ENCODE measurements around the gene GMPS. TPM values are rescaled to one million over a fixed set of nuclear protein-coding genes. Genes with fewer than 3 reads are reported as not detected.
"Not testable (repeated sequence)": the region's sequence is repeated elsewhere in the genome, so short reads cannot be mapped to it uniquely, and the experiment has no call there.

Gene GMPS
- total RNA-seq, 1 donor from 2014 or later: 82.3 TPM

DNA sequence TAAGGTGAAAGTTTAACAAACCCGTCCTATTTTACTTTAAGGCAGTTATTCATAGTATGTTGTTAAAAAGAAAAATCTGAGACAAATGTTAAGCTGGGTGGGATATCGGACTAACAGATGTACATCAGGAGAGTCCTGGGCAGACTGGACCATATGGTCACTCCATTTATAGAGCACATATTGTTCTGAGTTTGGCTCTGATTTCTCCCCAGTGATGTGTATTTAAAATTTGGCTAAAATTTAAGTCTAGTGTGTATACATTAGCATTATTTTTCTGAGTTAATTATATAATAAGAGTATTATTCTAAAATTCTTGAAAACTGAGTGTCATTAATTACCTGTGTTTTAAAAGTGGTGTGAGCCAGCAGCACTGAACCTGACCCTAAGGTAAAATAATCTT lies 6.1 kb downstream of the GMPS start:
- Mint-ChIP-seq H3K4me1 (ENCODE audit: low read depth, unreplicated experiment) (peaks cover 37% of the 10 kb centered on the region), H3K27ac (ENCODE audit: unreplicated experiment) (peak overlapping the region; percentile 97), H3K4me3 (ENCODE audit: unreplicated experiment) (peak overlapping the region; percentile 74), H3K9me3 (ENCODE audit: unreplicated experiment) (peaks cover 13% of the 10 kb centered on the region), H3K27me3 (ENCODE audit: unreplicated experiment) (peaks cover 6% of the 10 kb centered on the region), H3K36me3 (ENCODE audit: unreplicated experiment) (no peaks in the 10 kb centered on the region)
- DNase-seq: no peak
- TF ChIP-seq, protein P1, sequence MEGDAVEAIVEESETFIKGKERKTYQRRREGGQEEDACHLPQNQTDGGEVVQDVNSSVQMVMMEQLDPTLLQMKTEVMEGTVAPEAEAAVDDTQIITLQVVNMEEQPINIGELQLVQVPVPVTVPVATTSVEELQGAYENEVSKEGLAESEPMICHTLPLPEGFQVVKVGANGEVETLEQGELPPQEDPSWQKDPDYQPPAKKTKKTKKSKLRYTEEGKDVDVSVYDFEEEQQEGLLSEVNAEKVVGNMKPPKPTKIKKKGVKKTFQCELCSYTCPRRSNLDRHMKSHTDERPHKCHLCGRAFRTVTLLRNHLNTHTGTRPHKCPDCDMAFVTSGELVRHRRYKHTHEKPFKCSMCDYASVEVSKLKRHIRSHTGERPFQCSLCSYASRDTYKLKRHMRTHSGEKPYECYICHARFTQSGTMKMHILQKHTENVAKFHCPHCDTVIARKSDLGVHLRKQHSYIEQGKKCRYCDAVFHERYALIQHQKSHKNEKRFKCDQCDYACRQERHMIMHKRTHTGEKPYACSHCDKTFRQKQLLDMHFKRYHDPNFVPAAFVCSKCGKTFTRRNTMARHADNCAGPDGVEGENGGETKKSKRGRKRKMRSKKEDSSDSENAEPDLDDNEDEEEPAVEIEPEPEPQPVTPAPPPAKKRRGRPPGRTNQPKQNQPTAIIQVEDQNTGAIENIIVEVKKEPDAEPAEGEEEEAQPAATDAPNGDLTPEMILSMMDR (IDR thresholded peaks at IDR 0.05; ENCODE audit: partially characterized antibody, unreplicated experiment): no peak

DNA sequence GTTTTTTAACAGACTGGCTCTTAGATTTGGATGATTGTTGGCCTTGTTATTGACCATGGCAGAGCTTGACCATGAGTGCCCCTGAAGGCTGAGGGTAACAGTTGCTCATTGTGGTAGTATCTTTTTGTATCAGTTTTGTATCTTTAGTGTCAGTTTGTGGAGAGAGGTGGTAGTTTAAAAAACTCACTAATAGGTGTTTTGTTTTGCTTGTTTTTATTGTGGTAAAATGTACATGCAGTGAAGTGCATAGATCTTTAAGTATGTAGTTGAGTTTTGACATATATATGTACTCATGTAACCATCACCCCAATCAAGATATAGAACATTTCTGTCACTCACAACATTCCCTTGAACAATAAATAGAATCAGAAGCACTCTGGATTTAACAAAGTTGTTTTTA lies 9.8 kb downstream of the GMPS start:
- H3K27me3 Mint-ChIP-seq (ENCODE audit: unreplicated experiment): peaks cover 3% of the 10 kb centered on the region
- TF ChIP-seq, protein P1 (IDR thresholded peaks at IDR 0.05; ENCODE audit: partially characterized antibody, unreplicated experiment): no peak
- peaks cover 9% of the 10 kb centered on the region for H3K9me3 Mint-ChIP-seq (ENCODE audit: unreplicated experiment)
- no peak overlapping the region for H3K27ac Mint-ChIP-seq (ENCODE audit: unreplicated experiment)
- no peak overlapping the region for H3K4me3 Mint-ChIP-seq (ENCODE audit: unreplicated experiment)
- H3K4me1 Mint-ChIP-seq (ENCODE audit: low read depth, unreplicated experiment): peaks cover 40% of the 10 kb centered on the region
- DNase-seq: no peak
- no peaks in the 10 kb centered on the region for H3K36me3 Mint-ChIP-seq (ENCODE audit: unreplicated experiment)

DNA sequence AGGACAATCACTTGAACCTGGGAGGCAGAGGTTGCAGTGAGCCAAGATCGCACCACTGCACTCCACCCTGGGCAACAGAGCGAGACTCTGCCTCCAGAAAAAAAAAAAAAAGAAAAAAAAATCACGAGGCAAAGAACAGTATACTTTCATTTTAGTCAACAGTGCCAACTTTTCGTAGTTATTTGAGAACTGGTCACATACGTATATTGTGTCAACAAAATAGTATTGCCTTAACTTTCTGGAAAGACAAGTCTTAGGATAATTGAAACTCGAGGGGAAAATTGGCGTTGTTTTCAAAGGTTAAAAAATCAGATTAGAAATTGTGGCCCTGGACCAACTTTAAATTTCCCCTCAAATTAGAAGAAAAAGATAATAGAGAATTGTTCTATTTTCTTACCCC lies 13.8 kb downstream of the GMPS start:
- no peak overlapping the region for H3K4me3 Mint-ChIP-seq (ENCODE audit: unreplicated experiment)
- peaks cover 17% of the 10 kb centered on the region for H3K4me1 Mint-ChIP-seq (ENCODE audit: low read depth, unreplicated experiment)
- DNase-seq: no peak
- no peaks in the 10 kb centered on the region for H3K9me3 Mint-ChIP-seq (ENCODE audit: unreplicated experiment)
- TF ChIP-seq, protein P1 (IDR thresholded peaks at IDR 0.05; ENCODE audit: partially characterized antibody, unreplicated experiment): no peak
- H3K27me3 Mint-ChIP-seq (ENCODE audit: unreplicated experiment): no peaks in the 10 kb centered on the region
- no peaks in the 10 kb centered on the region for H3K36me3 Mint-ChIP-seq (ENCODE audit: unreplicated experiment)
- H3K27ac Mint-ChIP-seq (ENCODE audit: unreplicated experiment): no peak overlapping the region

DNA sequence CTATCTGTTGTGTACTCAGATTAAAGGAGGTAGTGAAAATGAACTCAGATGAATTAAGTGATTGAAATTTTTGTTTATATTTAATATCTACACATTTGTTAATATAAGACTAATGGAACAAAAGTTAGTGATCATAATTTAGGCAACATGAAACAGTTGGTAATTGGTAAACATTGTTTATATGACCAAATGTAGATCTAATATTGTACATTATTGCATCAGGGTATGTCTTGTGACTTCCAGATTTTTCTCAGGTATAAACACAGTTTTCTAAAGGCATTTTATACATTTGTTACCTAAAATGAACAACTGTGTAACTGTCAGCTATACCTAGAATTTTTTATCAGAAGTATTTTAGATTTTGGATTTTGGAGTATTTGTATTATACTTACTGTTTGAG lies 14.8 kb downstream of the GMPS start:
- Mint-ChIP-seq H3K9me3 (ENCODE audit: unreplicated experiment) (no peaks in the 10 kb centered on the region), H3K4me3 (ENCODE audit: unreplicated experiment) (no peak overlapping the region), H3K27ac (ENCODE audit: unreplicated experiment) (no peak overlapping the region), H3K27me3 (ENCODE audit: unreplicated experiment) (no peaks in the 10 kb centered on the region), H3K4me1 (ENCODE audit: low read depth, unreplicated experiment) (peaks cover 15% of the 10 kb centered on the region), H3K36me3 (ENCODE audit: unreplicated experiment) (no peaks in the 10 kb centered on the region)
- TF ChIP-seq, protein P1 (IDR thresholded peaks at IDR 0.05; ENCODE audit: partially characterized antibody, unreplicated experiment): no peak
- no peak for DNase-seq

DNA sequence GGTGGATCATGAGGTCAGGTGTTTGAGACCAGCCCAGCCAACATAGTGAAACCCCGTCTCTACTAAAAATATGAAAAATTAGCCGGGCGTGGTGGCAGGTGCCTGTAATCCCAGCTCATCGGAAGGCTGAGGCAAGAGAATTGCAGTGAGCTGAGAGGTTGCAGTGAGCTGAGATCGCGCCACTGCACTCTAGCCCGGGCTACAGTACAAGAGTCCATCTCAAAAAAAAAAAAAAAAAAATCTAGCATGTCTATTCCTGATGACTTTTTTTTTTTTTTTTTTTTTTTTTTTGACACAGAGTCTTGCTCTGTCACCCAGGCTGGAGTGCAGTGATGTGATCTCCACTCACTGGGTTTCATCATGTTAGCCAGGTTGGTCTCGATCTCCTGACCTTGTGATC lies 15.9 kb downstream of the GMPS start:
- not testable (repeated sequence) for H3K36me3 Mint-ChIP-seq (ENCODE audit: unreplicated experiment); H3K27ac Mint-ChIP-seq (ENCODE audit: unreplicated experiment); H3K27me3 Mint-ChIP-seq (ENCODE audit: unreplicated experiment); H3K4me3 Mint-ChIP-seq (ENCODE audit: unreplicated experiment); DNase-seq; H3K9me3 Mint-ChIP-seq (ENCODE audit: unreplicated experiment)
- peaks cover 20% of the 10 kb centered on the region for H3K4me1 Mint-ChIP-seq (ENCODE audit: low read depth, unreplicated experiment)

DNA sequence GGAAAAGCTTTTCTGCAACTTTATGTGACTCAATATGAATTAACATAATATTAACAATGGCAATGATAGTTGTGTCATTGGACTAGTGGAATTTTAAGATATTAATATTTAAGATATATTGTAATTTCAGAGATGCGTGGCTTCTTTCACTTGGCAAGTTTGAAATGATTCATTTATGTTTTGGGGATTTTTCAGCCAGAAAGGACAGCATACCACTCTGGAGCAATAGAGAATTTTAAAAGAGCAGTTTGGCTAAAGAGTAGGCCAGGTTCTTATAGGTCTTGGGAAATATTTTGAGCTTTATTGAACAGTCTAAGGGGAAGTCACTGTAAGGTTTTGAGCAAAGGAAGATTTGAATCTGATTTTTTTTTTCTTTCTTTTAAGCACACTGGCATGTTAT lies 16.5 kb downstream of the GMPS start:
- Mint-ChIP-seq H3K27ac (ENCODE audit: unreplicated experiment) (no peak overlapping the region), H3K36me3 (ENCODE audit: unreplicated experiment) (no peaks in the 10 kb centered on the region), H3K4me3 (ENCODE audit: unreplicated experiment) (no peak overlapping the region), H3K27me3 (ENCODE audit: unreplicated experiment) (no peaks in the 10 kb centered on the region), H3K4me1 (ENCODE audit: low read depth, unreplicated experiment) (peaks cover 18% of the 10 kb centered on the region), H3K9me3 (ENCODE audit: unreplicated experiment) (no peaks in the 10 kb centered on the region)
- TF ChIP-seq, protein P1 (IDR thresholded peaks at IDR 0.05; ENCODE audit: partially characterized antibody, unreplicated experiment): no peak
- no peak for DNase-seq

Data from glutamatergic neuron (in vitro differentiated cells).